Osteocyte (in vitro differentiated cells): ENCODE measurements around the gene APLF. TPM values are rescaled to one million over a fixed set of nuclear protein-coding genes. Genes with fewer than 3 reads are reported as not detected.

ENCODE experiments used
- DNase-seq: peaks from one replicate; pipeline ENCODE4 v3.0.0; 2021; ENCODE audit warnings: mixed read lengths; ENCODE audit not compliant: unreplicated experiment; ENCODE audit errors: extremely low spot score
- H3K27ac Mint-ChIP-seq: one replicate; pipeline ENCODE4 v1.8.0; 2021; ENCODE audit warnings: mild to moderate bottlenecking, mixed read lengths; ENCODE audit not compliant: unreplicated experiment
- H3K27me3 Mint-ChIP-seq: one replicate; pipeline ENCODE4 v1.8.0; 2021; ENCODE audit warnings: mixed read lengths; ENCODE audit not compliant: unreplicated experiment
- H3K36me3 Mint-ChIP-seq: one replicate; pipeline ENCODE4 v1.8.0; 2021; ENCODE audit warnings: mixed read lengths; ENCODE audit not compliant: unreplicated experiment
- H3K4me1 Mint-ChIP-seq: one replicate; pipeline ENCODE4 v1.8.0; 2021; ENCODE audit warnings: mixed read lengths; ENCODE audit not compliant: unreplicated experiment
- H3K4me3 Mint-ChIP-seq: one replicate; pipeline ENCODE4 v1.8.0; 2021; ENCODE audit warnings: mild to moderate bottlenecking, moderate library complexity, mixed read lengths; ENCODE audit not compliant: unreplicated experiment
- H3K9me3 Mint-ChIP-seq: one replicate; pipeline ENCODE4 v1.8.0; 2021; ENCODE audit warnings: mixed read lengths; ENCODE audit not compliant: unreplicated experiment
- total RNA-seq: library from RNA; stranded (reverse); gene quantifications from 2 replicates; pipeline ENCODE4 v1.2.1, GENCODE V29; 2021
- TF ChIP-seq, protein P1 (sequence below): fragments of 200-600 bp; sonication (generic); IDR thresholded peaks from 2 replicates; pipeline ENCODE4 v1.5.0; 2021; ENCODE audit warnings: antibody characterized with exemption, mild to moderate bottlenecking, moderate library complexity

APLF gene
- total RNA-seq, 1 donor from 2014 or later, result 6.4 TPM

- peaks cover 24% of the 10 kb centered on the region for H3K27me3 Mint-ChIP-seq
- TF ChIP-seq, protein P1, sequence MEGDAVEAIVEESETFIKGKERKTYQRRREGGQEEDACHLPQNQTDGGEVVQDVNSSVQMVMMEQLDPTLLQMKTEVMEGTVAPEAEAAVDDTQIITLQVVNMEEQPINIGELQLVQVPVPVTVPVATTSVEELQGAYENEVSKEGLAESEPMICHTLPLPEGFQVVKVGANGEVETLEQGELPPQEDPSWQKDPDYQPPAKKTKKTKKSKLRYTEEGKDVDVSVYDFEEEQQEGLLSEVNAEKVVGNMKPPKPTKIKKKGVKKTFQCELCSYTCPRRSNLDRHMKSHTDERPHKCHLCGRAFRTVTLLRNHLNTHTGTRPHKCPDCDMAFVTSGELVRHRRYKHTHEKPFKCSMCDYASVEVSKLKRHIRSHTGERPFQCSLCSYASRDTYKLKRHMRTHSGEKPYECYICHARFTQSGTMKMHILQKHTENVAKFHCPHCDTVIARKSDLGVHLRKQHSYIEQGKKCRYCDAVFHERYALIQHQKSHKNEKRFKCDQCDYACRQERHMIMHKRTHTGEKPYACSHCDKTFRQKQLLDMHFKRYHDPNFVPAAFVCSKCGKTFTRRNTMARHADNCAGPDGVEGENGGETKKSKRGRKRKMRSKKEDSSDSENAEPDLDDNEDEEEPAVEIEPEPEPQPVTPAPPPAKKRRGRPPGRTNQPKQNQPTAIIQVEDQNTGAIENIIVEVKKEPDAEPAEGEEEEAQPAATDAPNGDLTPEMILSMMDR, result no peak
These were observed 20.3 kb upstream of the APLF start for GRCh38 chr2:68447118-68447517.

GRCh38 chr2:68448671-68449653 lies 18.4 kb upstream of the APLF start:
- Mint-ChIP-seq H3K4me3 (no peak overlapping the region), H3K4me1 (no peaks in the 10 kb centered on the region), H3K9me3 (no peaks in the 10 kb centered on the region), H3K36me3 (no peaks in the 10 kb centered on the region), H3K27me3 (peaks cover 16% of the 10 kb centered on the region), H3K27ac (no peak overlapping the region)
- TF ChIP-seq, protein P1, result no peak
- no peak for DNase-seq

More at GRCh38 chr2:68447118-68447517, 20.3 kb upstream of the APLF start:
- no peak for DNase-seq
- Mint-ChIP-seq H3K4me1 (no peaks in the 10 kb centered on the region), H3K9me3 (no peaks in the 10 kb centered on the region), H3K36me3 (no peaks in the 10 kb centered on the region), H3K4me3 (no peak overlapping the region), H3K27ac (no peak overlapping the region)

DNA sequence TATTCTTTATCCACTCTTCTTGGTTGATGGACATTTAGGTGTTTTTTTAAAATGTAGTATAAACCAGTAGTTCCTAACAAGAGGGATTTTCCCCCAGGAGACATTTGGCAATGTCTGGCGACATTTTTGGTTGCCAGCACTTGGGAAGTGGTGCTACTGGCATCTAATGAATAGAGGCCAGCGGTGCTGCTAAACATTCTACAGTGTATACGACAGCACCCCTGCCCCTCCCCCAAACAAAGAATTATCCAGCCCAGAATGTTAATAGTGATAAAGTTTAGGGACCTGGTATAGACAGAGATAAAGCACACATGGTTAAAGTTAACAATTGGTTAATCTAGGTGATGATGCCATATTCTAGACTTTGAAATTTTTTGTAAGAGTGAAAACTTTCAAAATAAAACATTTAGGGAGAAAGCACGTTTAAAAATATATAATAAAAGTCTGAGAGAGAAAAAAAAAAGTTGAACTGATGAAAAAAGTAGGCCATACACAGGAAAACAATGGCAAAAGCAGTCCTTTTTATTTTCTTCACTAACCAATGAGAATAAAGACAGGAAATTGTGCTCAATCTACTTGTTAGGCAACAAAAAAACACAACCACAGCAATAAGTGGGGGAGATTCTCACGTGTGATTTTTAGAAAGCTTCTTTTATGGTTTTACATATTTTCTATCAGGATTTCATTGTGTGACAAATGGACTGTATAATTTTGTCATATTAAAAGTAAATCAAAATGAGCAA lies 15.1 kb upstream of the APLF start:
- Mint-ChIP-seq H3K4me1 (no peaks in the 10 kb centered on the region), H3K36me3 (no peaks in the 10 kb centered on the region), H3K9me3 (no peaks in the 10 kb centered on the region), H3K27ac (no peak overlapping the region), H3K4me3 (no peak overlapping the region), H3K27me3 (no peaks in the 10 kb centered on the region)
- DNase-seq, result no peak
- TF ChIP-seq, protein P1, result no peak

DNA sequence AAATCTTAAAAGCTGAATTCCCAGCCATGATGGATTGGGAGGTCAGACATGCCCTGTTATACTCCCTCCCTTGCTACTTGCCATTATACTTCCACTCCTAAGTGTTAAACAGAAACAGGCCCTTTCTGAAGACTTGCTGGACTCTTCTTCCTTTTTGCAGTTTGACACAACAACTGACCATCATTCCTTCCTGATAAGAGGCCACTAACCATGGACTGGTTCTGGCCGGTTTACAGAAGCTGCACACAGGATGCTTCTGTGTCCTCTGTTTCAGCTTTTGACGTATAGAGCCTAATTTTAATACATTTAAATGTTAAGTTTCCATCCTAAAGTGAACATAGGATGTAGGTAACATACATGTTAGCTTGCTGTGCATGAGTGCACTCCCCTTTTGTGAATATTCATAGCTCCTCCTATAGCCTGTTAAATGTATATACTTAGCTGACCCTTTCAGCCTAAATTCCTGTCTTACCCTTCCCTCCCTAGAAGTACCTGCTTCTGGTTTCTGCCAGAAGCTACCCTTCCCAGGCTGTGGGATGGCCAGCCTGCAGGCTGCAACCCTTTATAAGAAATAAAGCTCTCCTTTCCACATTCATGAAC lies 13.5 kb upstream of the APLF start:
- no peaks in the 10 kb centered on the region for H3K27me3 Mint-ChIP-seq
- peaks cover 10% of the 10 kb centered on the region for H3K4me1 Mint-ChIP-seq
- no peak overlapping the region for H3K27ac Mint-ChIP-seq
- H3K36me3 Mint-ChIP-seq, result no peaks in the 10 kb centered on the region
- TF ChIP-seq, protein P1, result no peak
- no peak overlapping the region for H3K4me3 Mint-ChIP-seq
- DNase-seq, result no peak
- H3K9me3 Mint-ChIP-seq, result no peaks in the 10 kb centered on the region
